Breast epithelium (tissue), 3 donors: Measurements from ENCODE around the gene MAPKAPK3.

Experiments used
- POLR2A ChIP-seq: fragments of 450-650 bp; IDR thresholded peaks from one replicate; pipeline ENCODE4 v1.6.1; 2016; ENCODE audit warnings: antibody characterized with exemption, mild to moderate bottlenecking, moderate library complexity
- TF ChIP-seq, protein P1 (sequence below), 3 donors: fragments of 450-650 bp; IDR thresholded peaks; one replicate each; pipeline ENCODE4 v1.5.1; 2016 to 2017; ENCODE audit warnings: antibody characterized with exemption in 3 of 3, mild to moderate bottlenecking in 3 of 3, moderate library complexity in 3 of 3

DNA sequence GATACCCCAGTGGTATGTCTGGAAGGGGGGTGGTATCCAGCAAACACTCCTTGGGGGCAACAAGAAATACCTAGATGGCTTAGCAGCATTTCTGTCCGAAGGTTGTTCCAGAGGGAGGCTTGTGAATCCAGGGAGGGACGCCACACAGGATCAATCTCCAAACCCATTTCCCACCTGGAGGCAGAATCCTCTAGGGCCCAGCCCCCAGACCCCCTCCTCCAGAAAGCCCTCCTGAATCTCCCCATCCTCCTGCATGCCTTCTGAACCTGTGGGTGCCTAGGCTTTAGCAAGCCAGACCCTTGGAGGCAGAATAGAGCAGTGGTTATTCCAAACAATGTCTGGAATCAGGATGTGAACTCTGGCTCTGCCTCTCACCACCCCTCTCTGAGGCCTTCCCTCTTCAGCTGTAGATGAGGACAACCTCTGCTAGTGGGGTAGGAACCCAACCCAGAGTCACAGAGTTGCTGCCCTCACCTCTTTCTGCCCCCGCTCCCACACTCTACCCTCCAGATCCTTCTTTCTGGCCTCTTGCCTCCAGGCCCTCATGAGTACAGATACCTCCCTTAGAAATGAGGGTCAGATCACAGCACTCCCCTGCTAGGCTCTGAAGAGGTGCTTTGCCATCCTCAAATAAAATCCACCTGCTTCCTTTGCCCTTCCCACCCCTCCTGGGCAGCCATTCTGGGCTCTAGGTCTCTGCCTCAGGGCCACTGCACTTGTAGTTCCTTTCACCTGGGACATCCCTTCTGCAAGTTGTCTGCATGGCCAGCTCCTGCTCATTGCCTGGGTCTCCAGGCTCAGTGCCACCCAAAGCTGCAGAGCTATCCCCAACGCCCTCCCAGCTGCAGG, 13.5 kb upstream of the MAPKAPK3 start:
- TF ChIP-seq, protein P1, sequence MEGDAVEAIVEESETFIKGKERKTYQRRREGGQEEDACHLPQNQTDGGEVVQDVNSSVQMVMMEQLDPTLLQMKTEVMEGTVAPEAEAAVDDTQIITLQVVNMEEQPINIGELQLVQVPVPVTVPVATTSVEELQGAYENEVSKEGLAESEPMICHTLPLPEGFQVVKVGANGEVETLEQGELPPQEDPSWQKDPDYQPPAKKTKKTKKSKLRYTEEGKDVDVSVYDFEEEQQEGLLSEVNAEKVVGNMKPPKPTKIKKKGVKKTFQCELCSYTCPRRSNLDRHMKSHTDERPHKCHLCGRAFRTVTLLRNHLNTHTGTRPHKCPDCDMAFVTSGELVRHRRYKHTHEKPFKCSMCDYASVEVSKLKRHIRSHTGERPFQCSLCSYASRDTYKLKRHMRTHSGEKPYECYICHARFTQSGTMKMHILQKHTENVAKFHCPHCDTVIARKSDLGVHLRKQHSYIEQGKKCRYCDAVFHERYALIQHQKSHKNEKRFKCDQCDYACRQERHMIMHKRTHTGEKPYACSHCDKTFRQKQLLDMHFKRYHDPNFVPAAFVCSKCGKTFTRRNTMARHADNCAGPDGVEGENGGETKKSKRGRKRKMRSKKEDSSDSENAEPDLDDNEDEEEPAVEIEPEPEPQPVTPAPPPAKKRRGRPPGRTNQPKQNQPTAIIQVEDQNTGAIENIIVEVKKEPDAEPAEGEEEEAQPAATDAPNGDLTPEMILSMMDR (IDR thresholded peaks at IDR 0.05) = no peak
- TF ChIP-seq POLR2A = no peak
